ENCODE data around the gene ERCC3.
"Not testable (repeated sequence)": the region's sequence is repeated elsewhere in the genome, so short reads cannot be mapped to it uniquely, and the experiment has no call there.

ERCC3 gene

GRCh38 chr2:127277028-127277427 lies 16.9 kb downstream of the ERCC3 start:
- DNase-seq = no peak

GRCh38 chr2:127275789-127276188 lies 18.2 kb downstream of the ERCC3 start:
- no peak for DNase-seq

GRCh38 chr2:127275356-127275755 lies 18.6 kb downstream of the ERCC3 start:
- DNase-seq = no peak

- DNase-seq = no peak
Measured at GRCh38 chr2:127270663-127271062, 23.3 kb downstream of the ERCC3 start.

GRCh38 chr2:127261804-127262406 lies 32.0 kb downstream of the ERCC3 start:
- no peak for DNase-seq

- no peak for DNase-seq
Measured at GRCh38 chr2:127259355-127259754, 34.6 kb downstream of the ERCC3 start.

GRCh38 chr2:127256866-127257265 lies 37.1 kb downstream of the ERCC3 start:
- DNase-seq = no peak

GRCh38 chr2:127256381-127256780 lies 37.6 kb downstream of the ERCC3 start:
- DNase-seq = no peak

GRCh38 chr2:127255721-127256120 lies 38.2 kb downstream of the ERCC3 start:
- DNase-seq = no peak

GRCh38 chr2:127255146-127255545 lies 38.8 kb downstream of the ERCC3 start:
- no peak for DNase-seq

GRCh38 chr2:127254386-127254981 lies 39.5 kb downstream of the ERCC3 start:
- DNase-seq = no peak

GRCh38 chr2:127241184-127241583 lies 52.8 kb downstream of the ERCC3 start:
- not testable (repeated sequence) for DNase-seq

- no peak for DNase-seq
Measured at GRCh38 chr2:127239395-127239794, 54.5 kb downstream of the ERCC3 start.

- DNase-seq = not testable (repeated sequence)
Measured at GRCh38 chr2:127237768-127238167, 56.2 kb downstream of the ERCC3 start.

GRCh38 chr2:127235082-127235702 lies 58.8 kb downstream of the ERCC3 start:
- DNase-seq = no peak

- DNase-seq = no peak
Measured at GRCh38 chr2:127233710-127234109, 60.2 kb downstream of the ERCC3 start.

- no peak for DNase-seq
Measured at GRCh38 chr2:127231130-127231865, 62.6 kb downstream of the ERCC3 start.

- no peak for DNase-seq
Measured at GRCh38 chr2:127229555-127229954, 64.4 kb downstream of the ERCC3 start.

- DNase-seq = no peak
Measured at GRCh38 chr2:127228102-127228501, 65.8 kb downstream of the ERCC3 start.

GRCh38 chr2:127227264-127227660 lies 66.7 kb downstream of the ERCC3 start:
- DNase-seq = not testable (repeated sequence)

- DNase-seq = peak; percentile 29
Measured at GRCh38 chr2:127226520-127227263, 67.3 kb downstream of the ERCC3 start.

- DNase-seq = no peak
Measured at GRCh38 chr2:127226132-127226519, 67.8 kb downstream of the ERCC3 start.
